Ovary (tissue), 9 donors: ENCODE data around the gene ARPC5L. TPM values are rescaled to one million over a fixed set of nuclear protein-coding genes. Genes with fewer than 3 reads are reported as not detected.

Experiments used
- DNase-seq, 5 donors: peaks; one replicate each; pipeline ENCODE4 v3.0.0-alpha.2; 2019 to 2020
- H3K27ac ChIP-seq, 2 donors: fragments of 200-600 bp; one replicate each; pipeline versions ENCODE4 v1.5.1 to v1.8.0; 2019 to 2022
- H3K27me3 ChIP-seq: fragments of 200-600 bp; one replicate; pipeline ENCODE4 v1.8.0; 2022
- H3K36me3 ChIP-seq: fragments of 200-600 bp; sonication (generic); one replicate; pipeline ENCODE4 v1.5.1; 2019
- H3K4me1 ChIP-seq: one replicate; pipeline ENCODE4 v1.8.1; 2013; ENCODE audit warnings: mild to moderate bottlenecking, moderate library complexity; ENCODE audit not compliant: insufficient read depth
- H3K4me3 ChIP-seq: fragments of 200-600 bp; sonication (generic); one replicate; pipeline ENCODE4 v1.5.1; 2017
- H3K9me3 ChIP-seq, 2 donors: fragments of 200-600 bp in 1 of 2; sonication (generic) in 1 of 2; one replicate each; pipeline versions ENCODE4 v1.5.1 to v1.8.1; 2013 to 2019; ENCODE audit warnings: mild to moderate bottlenecking in 1 of 2, moderate library complexity in 1 of 2
- CTCF ChIP-seq, 3 donors: fragments of 450-650 bp in 2 of 3; fragments of 200-600 bp in 1 of 3; IDR thresholded peaks; one replicate each; pipeline versions ENCODE4 v1.5.1 to v1.8.0; 2016 to 2022; ENCODE audit warnings: antibody characterized with exemption in 3 of 3, mild to moderate bottlenecking in 1 of 3
- EP300 ChIP-seq: sonication (generic); formaldehyde crosslinking; IDR thresholded peaks from one replicate; pipeline ENCODE4 v1.6.1; 2017; ENCODE audit warnings: antibody characterized with exemption
- POLR2A ChIP-seq: fragments of 450-650 bp; IDR thresholded peaks from one replicate; pipeline ENCODE4 v1.6.1; 2017; ENCODE audit warnings: antibody characterized with exemption, mild to moderate bottlenecking, moderate library complexity
- WGBS, 3 donors: extraction: QIAGEN DNeasy Blood & Tissue Kit in 1 of 3; methylation state at CpG; one replicate each; pipeline versions ENCODE4 v1.1.5 to v1.1.7; 2013 to 2017; 5-methylcytosine and 5-hydroxymethylcytosine counted together
- intact Hi-C, 4 donors: fragments of 100-400 bp; cut with DNase I; formaldehyde crosslinking; loops; one replicate each; pipeline versions ENCODE4 v1.11.0 to v1.15.1; 2022 to 2023
- polyA plus RNA-seq, 2 donors: library from polyadenylated mRNA; stranded (reverse); fragments of 200-250 nt in 1 of 2; fragments of 350-450 nt in 1 of 2; fragmentation: Illumina TruSeq in 1 of 2; extraction: RNeasy Lipid Tissue Mini Kit (QIAGEN cat#74804) in 1 of 2; gene quantifications; one replicate each; pipeline ENCODE4 v1.2.3, GENCODE V29; 2013 to 2014
- total RNA-seq, 7 donors: library from RNA; depleted of rRNA in 2 of 7; stranded (reverse); fragments of >200 nt in 2 of 7; fragmentation: NEBNext Ultra II Directional in 3 of 7; extraction: Animal tissue kit (Norgen Biotek cat#: 25700) in 3 of 7; gene quantifications; one replicate each; pipeline versions ENCODE4 v1.1.0 to v1.2.4, GENCODE V29; 2016 to 2023
- donor health status: DM: no; HTN: no; CAD: no; lungs with moderate emphysema.
- donor health status: DM: no; HTN: no; CAD: no.
- donor health status: Bipolar disorder and iron deficiency.
- donor health status: DM: yes; HTN: yes; CAD: no.
- donor health status: DM: no; HTN: no; CAD: no.
- donor health status: DM: yes; HTN: yes; CAD: no.

ARPC5L gene
- total and polyA plus RNA-seq, 9 donors, result 8.5 to 27.0 (median 16.6) TPM

GRCh38 chr9:124828489-124829333 is 33.2 kb upstream of the ARPC5L start:
- no peak for DNase-seq
- Histone ChIP-seq H3K27ac (no peak overlapping the region), H3K4me3 (no peak overlapping the region), H3K9me3 (no peaks in the 10 kb centered on the region), H3K4me1 (peaks cover 5% of the 10 kb centered on the region), H3K27me3 (no peaks in the 10 kb centered on the region), H3K36me3 (no peaks in the 10 kb centered on the region)
- no peak for TF ChIP-seq EP300
- no peak for TF ChIP-seq POLR2A
- TF ChIP-seq CTCF (IDR thresholded peaks at IDR 0.05), result no peak
- 30 to 41% (median 40%) methylated on average over 2 of the region's 2 CpGs for WGBS, 3 donors
- intact Hi-C loops, result no loop called here

- H3K4me1 ChIP-seq, result peaks cover 5% of the 10 kb centered on the region
- H3K4me3 ChIP-seq, result no peak overlapping the region
- no peaks in the 10 kb centered on the region for H3K36me3 ChIP-seq
- TF ChIP-seq CTCF (IDR thresholded peaks at IDR 0.05) (no peak), POLR2A (no peak), EP300 (no peak)
- 29 to 45% (median 31%) methylated on average over 5 of the region's 5 CpGs for WGBS, 3 donors
- no peaks in the 10 kb centered on the region for H3K9me3 ChIP-seq
- no peak for DNase-seq
- intact Hi-C loops, result no loop called here
- no peaks in the 10 kb centered on the region for H3K27me3 ChIP-seq
- no peak overlapping the region for H3K27ac ChIP-seq
Measured at GRCh38 chr9:124829334-124829669, 32.6 kb upstream of the ARPC5L start.

- peaks cover 7% of the 10 kb centered on the region for H3K4me1 ChIP-seq
- no peaks in the 10 kb centered on the region for H3K9me3 ChIP-seq
- no peak overlapping the region for H3K4me3 ChIP-seq
- no peaks in the 10 kb centered on the region for H3K36me3 ChIP-seq
- TF ChIP-seq EP300 (no peak), CTCF (IDR thresholded peaks at IDR 0.05) (no peak), POLR2A (no peak)
- DNase-seq, result no peak
- no peak overlapping the region for H3K27ac ChIP-seq
- no peaks in the 10 kb centered on the region for H3K27me3 ChIP-seq
- 69 to 81% (median 70%) methylated on average over 4 of the region's 4 CpGs for WGBS, 3 donors
- intact Hi-C loops, result no loop called here
Measured at GRCh38 chr9:124830593-124830992, 31.3 kb upstream of the ARPC5L start.

GRCh38 chr9:124831642-124832364 is 30.1 kb upstream of the ARPC5L start:
- WGBS, 3 donors, result 58 to 68% (median 58%) methylated on average over 9 of the region's 9 CpGs
- H3K36me3 ChIP-seq, result no peaks in the 10 kb centered on the region
- intact Hi-C loops, result no loop called here
- peak in 4 of 5 donors; percentile 36 to 58 (median 50) for DNase-seq
- H3K27me3 ChIP-seq, result no peaks in the 10 kb centered on the region
- no peak overlapping the region for H3K27ac ChIP-seq
- no peak overlapping the region for H3K4me3 ChIP-seq
- H3K4me1 ChIP-seq, result peaks cover 7% of the 10 kb centered on the region
- no peaks in the 10 kb centered on the region for H3K9me3 ChIP-seq
- TF ChIP-seq CTCF (IDR thresholded peaks at IDR 0.05) (no peak), EP300 (no peak), POLR2A (no peak)
